Cardiac muscle cell (in vitro differentiated cells and primary cell): ENCODE results near the gene WHRN. TPM values are rescaled to one million over a fixed set of nuclear protein-coding genes. Genes with fewer than 3 reads are reported as not detected.
A peak's percentile ranks its signal among the peaks of the same experiment; 100 is the strongest.

ENCODE experiments used
- DNase-seq, 2 donors: peaks; one replicate each; pipeline versions ENCODE4 v3.0.0 to v3.0.0-alpha.2; 2010 to 2017; ENCODE audit warnings: low read depth in 1 of 2, low spot score in 1 of 2
- H3K27ac ChIP-seq: fragments of 200-600 bp; sonication (generic); 2 replicates; pipeline ENCODE4 v1.5.1; 2016
- H3K27me3 ChIP-seq: fragments of 200-600 bp; sonication (generic); 2 replicates; pipeline ENCODE4 v1.6.0; 2016; ENCODE audit warnings: control low read depth
- H3K36me3 ChIP-seq: fragments of 200-600 bp; sonication (generic); 2 replicates; pipeline ENCODE4 v1.5.1; 2016; ENCODE audit warnings: control low read depth
- H3K4me1 ChIP-seq: fragments of 200-600 bp; sonication (generic); 2 replicates; pipeline ENCODE4 v1.8.1; 2017; ENCODE audit warnings: low read depth, mild to moderate bottlenecking, mixed run types
- H3K4me3 ChIP-seq: fragments of 200-600 bp; sonication (generic); 2 replicates; pipeline ENCODE4 v1.5.1; 2016; ENCODE audit warnings: mild to moderate bottlenecking
- H3K9me3 ChIP-seq: fragments of 200-600 bp; sonication (generic); 2 replicates; pipeline ENCODE4 v1.5.1; 2017; ENCODE audit warnings: low read depth, mild to moderate bottlenecking, control low read depth
- polyA plus RNA-seq: library from polyadenylated mRNA; unstranded; fragments of >200 nt; fragmentation: Nextera tagmentation; extraction: Ambion mirVana; gene quantifications from 2 replicates; pipeline ENCODE4 v1.2.1, GENCODE V29; 2016
- total RNA-seq: library from RNA; depleted of rRNA; stranded (reverse); fragments of >200 nt; gene quantifications from 2 replicates; pipeline ENCODE4 v1.2.3, GENCODE V29; 2016
- TF ChIP-seq, protein P1 (sequence below): IDR thresholded peaks from 2 replicates; pipeline ENCODE4 v1.5.1; 2012; ENCODE audit warnings: low read depth, mild to moderate bottlenecking, low read length

WHRN gene
- total and polyA plus RNA-seq, 2 experiments from 2014 or later, result 10.8 to 12.5 TPM

- Histone ChIP-seq H3K27me3 (no peaks in the 10 kb centered on the region), H3K36me3 (no peaks in the 10 kb centered on the region), H3K4me1 (no peaks in the 10 kb centered on the region), H3K4me3 (no peak overlapping the region), H3K27ac (no peak overlapping the region), H3K9me3 (no peaks in the 10 kb centered on the region)
- no peak for DNase-seq
- TF ChIP-seq, protein P1, sequence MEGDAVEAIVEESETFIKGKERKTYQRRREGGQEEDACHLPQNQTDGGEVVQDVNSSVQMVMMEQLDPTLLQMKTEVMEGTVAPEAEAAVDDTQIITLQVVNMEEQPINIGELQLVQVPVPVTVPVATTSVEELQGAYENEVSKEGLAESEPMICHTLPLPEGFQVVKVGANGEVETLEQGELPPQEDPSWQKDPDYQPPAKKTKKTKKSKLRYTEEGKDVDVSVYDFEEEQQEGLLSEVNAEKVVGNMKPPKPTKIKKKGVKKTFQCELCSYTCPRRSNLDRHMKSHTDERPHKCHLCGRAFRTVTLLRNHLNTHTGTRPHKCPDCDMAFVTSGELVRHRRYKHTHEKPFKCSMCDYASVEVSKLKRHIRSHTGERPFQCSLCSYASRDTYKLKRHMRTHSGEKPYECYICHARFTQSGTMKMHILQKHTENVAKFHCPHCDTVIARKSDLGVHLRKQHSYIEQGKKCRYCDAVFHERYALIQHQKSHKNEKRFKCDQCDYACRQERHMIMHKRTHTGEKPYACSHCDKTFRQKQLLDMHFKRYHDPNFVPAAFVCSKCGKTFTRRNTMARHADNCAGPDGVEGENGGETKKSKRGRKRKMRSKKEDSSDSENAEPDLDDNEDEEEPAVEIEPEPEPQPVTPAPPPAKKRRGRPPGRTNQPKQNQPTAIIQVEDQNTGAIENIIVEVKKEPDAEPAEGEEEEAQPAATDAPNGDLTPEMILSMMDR, result no peak
Measured at GRCh38 chr9:114454652-114455051, 50.6 kb downstream of the WHRN start.

DNA sequence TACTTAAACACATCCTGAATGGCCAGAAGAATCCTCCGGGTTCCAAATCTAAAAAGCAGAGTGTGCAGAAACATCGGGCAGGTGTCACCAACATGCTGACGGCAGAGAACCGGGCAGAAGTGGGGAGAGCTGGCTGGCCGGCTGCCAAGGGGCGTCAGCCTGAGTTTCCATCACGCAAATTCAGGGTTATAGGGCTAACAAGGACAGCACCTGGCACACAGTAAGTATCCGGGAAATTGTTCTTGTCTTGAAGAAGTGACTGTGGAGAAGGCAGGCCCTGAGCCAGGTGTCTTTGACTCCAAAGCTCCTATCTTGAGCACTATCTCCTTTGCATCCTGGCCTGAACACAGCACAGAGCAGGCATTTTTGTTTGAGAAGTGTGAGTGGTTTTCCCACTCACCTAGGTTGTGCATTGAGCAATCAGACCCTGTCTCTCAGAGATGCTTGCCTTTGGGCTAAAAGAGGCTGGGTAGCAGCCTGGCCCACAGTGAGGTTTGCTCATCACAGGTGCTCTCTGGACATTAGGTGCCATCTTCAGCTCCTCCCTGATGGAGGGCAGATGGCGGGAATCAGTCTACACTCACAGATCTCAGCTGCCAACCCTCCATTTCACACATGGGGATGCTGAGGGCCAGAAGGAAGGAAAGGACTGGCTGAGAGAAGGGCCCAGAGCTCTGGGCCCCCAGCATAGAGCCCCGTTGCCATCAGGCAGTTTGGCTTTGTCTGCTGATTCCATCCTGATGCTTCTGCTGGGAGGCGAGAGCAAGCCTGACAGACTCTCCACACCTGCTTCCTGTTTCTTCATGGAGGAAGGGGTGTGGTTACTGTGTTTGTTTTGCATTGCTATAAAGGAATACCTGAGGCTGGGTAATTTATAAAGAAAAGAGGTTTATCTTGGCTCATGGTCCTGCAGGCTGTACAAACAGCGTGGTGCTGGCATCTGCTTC, 52.8 kb downstream of the WHRN start:
- Histone ChIP-seq H3K9me3 (no peaks in the 10 kb centered on the region), H3K27ac (no peak overlapping the region), H3K27me3 (no peaks in the 10 kb centered on the region), H3K4me3 (no peak overlapping the region), H3K4me1 (no peaks in the 10 kb centered on the region), H3K36me3 (no peaks in the 10 kb centered on the region)
- DNase-seq, result peak; percentile 5 to 36
- TF ChIP-seq, protein P1, result no peak

GRCh38 chr9:114451707-114452031, 53.6 kb downstream of the WHRN start:
- Histone ChIP-seq H3K36me3 (no peaks in the 10 kb centered on the region), H3K9me3 (no peaks in the 10 kb centered on the region), H3K27me3 (no peaks in the 10 kb centered on the region), H3K4me3 (no peak overlapping the region), H3K27ac (no peak overlapping the region), H3K4me1 (no peaks in the 10 kb centered on the region)
- DNase-seq, result no peak
- TF ChIP-seq, protein P1, result no peak

GRCh38 chr9:114450833-114451706, 54.2 kb downstream of the WHRN start:
- Histone ChIP-seq H3K36me3 (no peaks in the 10 kb centered on the region), H3K4me3 (no peak overlapping the region), H3K4me1 (no peaks in the 10 kb centered on the region), H3K27me3 (no peaks in the 10 kb centered on the region), H3K9me3 (no peaks in the 10 kb centered on the region), H3K27ac (no peak overlapping the region)
- no peak for DNase-seq
- TF ChIP-seq, protein P1, result no peak

GRCh38 chr9:114450181-114450580, 55.1 kb downstream of the WHRN start:
- Histone ChIP-seq H3K9me3 (no peaks in the 10 kb centered on the region), H3K27me3 (no peaks in the 10 kb centered on the region), H3K4me1 (no peaks in the 10 kb centered on the region), H3K36me3 (no peaks in the 10 kb centered on the region), H3K4me3 (no peak overlapping the region), H3K27ac (no peak overlapping the region)
- TF ChIP-seq, protein P1, result no peak
- DNase-seq, result no peak
